HepG2 (cell line): ENCODE data around the gene NCOR2. TPM values are rescaled to one million over a fixed set of nuclear protein-coding genes. Genes with fewer than 3 reads are reported as not detected.

Source experiments
- HDAC2 ChIP-seq: sonication (generic); formaldehyde crosslinking; IDR thresholded peaks from 2 replicates; pipeline ENCODE4 v1.4.0; 2020; ENCODE audit warnings: missing genetic modification reagents
- MBD4 ChIP-seq: IDR thresholded peaks from 2 replicates; pipeline ENCODE4 v1.6.1; 2012; ENCODE audit warnings: low read length, inconsistent platforms, borderline replicate concordance
- PHF21A ChIP-seq: sonication (generic); formaldehyde crosslinking; IDR thresholded peaks from 2 replicates; pipeline ENCODE4 v1.5.0; 2020; ENCODE audit warnings: mild to moderate bottlenecking, missing genetic modification reagents
- SRSF9 ChIP-seq: fragments of 200-400 bp; formaldehyde crosslinking; IDR thresholded peaks from 2 replicates; pipeline ENCODE4 v1.6.1; 2018; ENCODE audit warnings: borderline replicate concordance, mild to moderate bottlenecking, low read depth, low read length; ENCODE audit not compliant: insufficient read depth, poor library complexity, severe bottlenecking
- ZFP36L2 ChIP-seq: sonication (generic); formaldehyde crosslinking; IDR thresholded peaks from 2 replicates; pipeline ENCODE4 v1.4.0; 2020; ENCODE audit warnings: missing genetic modification reagents
- polyA plus RNA-seq, 8 experiments: library from polyadenylated mRNA; depleted of rRNA in 3 of 8; stranded (reverse) in 7 of 8; unstranded in 1 of 8; fragments of >200 nt; fragmentation: Illumina TruSeq in 4 of 8; extraction: Trizol in 4 of 8; gene quantifications; 2 replicates each; pipeline versions ENCODE4 v1.2.1 to v1.2.3, GENCODE V29; 2011 to 2016; ENCODE audit warnings: low read depth in 4 of 8, missing spikeins in 1 of 8, mixed read lengths in 1 of 8; ENCODE audit not compliant: insufficient read depth in 1 of 8
- total RNA-seq, 5 experiments: library from RNA; depleted of rRNA; stranded (reverse); fragments of >200 nt; fragmentation: Illumina TruSeq; extraction: Trizol; gene quantifications; 2 replicates each; pipeline ENCODE4 v1.2.3, GENCODE V29; 2016; ENCODE audit warnings: low read depth in 1 of 5
- TF ChIP-seq, protein P1 (sequence below), 2 experiments: fragments of 450-650 bp in 1 of 2; sonication (generic) in 1 of 2; formaldehyde crosslinking; IDR thresholded peaks; 2 replicates each; pipeline versions ENCODE4 v1.5.0 to v1.8.0; 2020 to 2022; ENCODE audit warnings: mild to moderate bottlenecking in 1 of 2, missing genetic modification reagents in 1 of 2
- TF ChIP-seq, protein P2 (sequence below): sonication (generic); formaldehyde crosslinking; IDR thresholded peaks from 2 replicates; pipeline ENCODE4 v1.4.0; 2020; ENCODE audit warnings: missing genetic modification reagents
- TF ChIP-seq, protein P3 (sequence below): sonication (generic); formaldehyde crosslinking; IDR thresholded peaks from 2 replicates; pipeline ENCODE4 v1.4.0; 2020; ENCODE audit warnings: missing genetic modification reagents
- TF ChIP-seq, protein P4 (sequence below): sonication (generic); formaldehyde crosslinking; IDR thresholded peaks from 2 replicates; pipeline ENCODE4 v1.9.0; 2021; ENCODE audit warnings: mild to moderate bottlenecking, missing genetic modification reagents
- TF ChIP-seq, protein P5 (sequence below): sonication (generic); IDR thresholded peaks from 2 replicates; pipeline ENCODE4 v1.6.1; 2016; ENCODE audit warnings: low read depth, borderline replicate concordance
- TF ChIP-seq, protein P6 (sequence below): sonication (generic); formaldehyde crosslinking; conservative IDR thresholded peaks from 2 replicates; pipeline ENCODE4 v1.4.0; 2020; ENCODE audit warnings: missing genetic modification reagents

Gene NCOR2
- total and polyA plus RNA-seq, 2 of the 13 experiments (the other 11 are each of a cell fraction or from before 2014, with no cell fraction given), result 4.5 to 5.7 TPM

DNA sequence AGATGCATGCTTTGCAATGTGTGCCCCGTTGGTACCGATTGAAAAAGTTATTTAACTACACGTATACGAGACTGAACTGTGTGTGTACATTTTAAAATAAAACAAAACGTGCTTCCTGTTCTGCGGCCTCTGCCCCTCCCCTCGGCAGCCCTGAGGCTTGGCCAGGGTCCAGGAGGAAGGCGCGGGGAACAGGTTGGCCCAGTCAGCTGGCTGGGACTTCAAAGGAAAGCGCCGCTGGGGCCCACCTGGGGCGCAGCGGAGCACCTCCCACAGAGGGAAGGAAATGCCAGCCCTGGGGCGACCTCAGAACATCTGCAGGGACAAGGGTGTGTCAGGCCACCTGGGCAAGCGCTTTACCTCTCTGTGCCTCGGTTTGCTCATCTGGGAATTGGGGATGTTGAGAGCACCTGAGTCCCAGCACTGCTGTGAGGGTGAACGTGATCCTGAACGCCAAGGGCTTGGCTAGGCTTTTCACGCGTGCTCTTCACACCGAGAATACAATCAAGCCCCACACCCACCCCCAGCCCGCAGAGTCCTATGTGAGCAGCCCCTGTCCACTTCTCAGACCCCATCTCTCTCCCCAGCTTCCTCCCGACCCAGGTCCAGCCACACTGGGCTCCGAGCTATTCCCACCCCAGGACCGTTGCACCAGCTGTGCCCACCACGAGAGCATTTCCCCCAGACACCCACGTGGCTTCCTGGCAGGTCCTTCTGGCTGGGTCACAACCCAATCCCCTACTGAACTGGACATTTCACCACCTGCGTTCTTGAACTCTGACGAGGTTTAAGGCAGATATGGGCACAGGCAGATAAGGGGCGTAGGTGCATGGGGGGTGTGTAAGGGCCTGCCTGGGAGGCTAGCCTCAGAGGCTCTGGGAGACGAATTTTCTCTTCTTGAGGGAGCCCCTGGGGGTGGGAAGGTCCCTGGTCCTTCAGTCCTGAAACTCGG is 41.9 kb upstream of the NCOR2 start (continued):
- TF ChIP-seq, protein P1, sequence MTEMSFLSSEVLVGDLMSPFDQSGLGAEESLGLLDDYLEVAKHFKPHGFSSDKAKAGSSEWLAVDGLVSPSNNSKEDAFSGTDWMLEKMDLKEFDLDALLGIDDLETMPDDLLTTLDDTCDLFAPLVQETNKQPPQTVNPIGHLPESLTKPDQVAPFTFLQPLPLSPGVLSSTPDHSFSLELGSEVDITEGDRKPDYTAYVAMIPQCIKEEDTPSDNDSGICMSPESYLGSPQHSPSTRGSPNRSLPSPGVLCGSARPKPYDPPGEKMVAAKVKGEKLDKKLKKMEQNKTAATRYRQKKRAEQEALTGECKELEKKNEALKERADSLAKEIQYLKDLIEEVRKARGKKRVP (CRISPR knock-in tag; IDR thresholded peaks at IDR 0.05), result no peak
- TF ChIP-seq, protein P2, sequence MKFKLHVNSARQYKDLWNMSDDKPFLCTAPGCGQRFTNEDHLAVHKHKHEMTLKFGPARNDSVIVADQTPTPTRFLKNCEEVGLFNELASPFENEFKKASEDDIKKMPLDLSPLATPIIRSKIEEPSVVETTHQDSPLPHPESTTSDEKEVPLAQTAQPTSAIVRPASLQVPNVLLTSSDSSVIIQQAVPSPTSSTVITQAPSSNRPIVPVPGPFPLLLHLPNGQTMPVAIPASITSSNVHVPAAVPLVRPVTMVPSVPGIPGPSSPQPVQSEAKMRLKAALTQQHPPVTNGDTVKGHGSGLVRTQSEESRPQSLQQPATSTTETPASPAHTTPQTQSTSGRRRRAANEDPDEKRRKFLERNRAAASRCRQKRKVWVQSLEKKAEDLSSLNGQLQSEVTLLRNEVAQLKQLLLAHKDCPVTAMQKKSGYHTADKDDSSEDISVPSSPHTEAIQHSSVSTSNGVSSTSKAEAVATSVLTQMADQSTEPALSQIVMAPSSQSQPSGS (CRISPR knock-in tag), result 0 out of 2 replicates have a peak, but pooled peaks have one; percentile 37
- TF ChIP-seq SRSF9 (no peak), PHF21A (CRISPR knock-in tag) (peak; percentile 91), HDAC2 (CRISPR knock-in tag) (peak; percentile 73), ZFP36L2 (CRISPR knock-in tag) (no peak), MBD4 (no peak)
- TF ChIP-seq, protein P3, sequence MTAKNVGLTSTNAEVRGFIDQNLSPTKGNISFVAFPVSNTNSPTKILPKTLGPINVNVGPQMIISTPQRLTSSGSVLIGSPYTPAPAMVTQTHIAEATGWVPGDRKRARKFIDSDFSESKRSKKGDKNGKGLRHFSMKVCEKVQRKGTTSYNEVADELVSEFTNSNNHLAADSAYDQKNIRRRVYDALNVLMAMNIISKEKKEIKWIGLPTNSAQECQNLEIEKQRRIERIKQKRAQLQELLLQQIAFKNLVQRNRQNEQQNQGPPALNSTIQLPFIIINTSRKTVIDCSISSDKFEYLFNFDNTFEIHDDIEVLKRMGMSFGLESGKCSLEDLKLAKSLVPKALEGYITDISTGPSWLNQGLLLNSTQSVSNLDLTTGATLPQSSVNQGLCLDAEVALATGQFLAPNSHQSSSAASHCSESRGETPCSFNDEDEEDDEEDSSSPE (CRISPR knock-in tag), result peak; percentile 53; the same call in 1 of the 2 replicates
- TF ChIP-seq, protein P4, sequence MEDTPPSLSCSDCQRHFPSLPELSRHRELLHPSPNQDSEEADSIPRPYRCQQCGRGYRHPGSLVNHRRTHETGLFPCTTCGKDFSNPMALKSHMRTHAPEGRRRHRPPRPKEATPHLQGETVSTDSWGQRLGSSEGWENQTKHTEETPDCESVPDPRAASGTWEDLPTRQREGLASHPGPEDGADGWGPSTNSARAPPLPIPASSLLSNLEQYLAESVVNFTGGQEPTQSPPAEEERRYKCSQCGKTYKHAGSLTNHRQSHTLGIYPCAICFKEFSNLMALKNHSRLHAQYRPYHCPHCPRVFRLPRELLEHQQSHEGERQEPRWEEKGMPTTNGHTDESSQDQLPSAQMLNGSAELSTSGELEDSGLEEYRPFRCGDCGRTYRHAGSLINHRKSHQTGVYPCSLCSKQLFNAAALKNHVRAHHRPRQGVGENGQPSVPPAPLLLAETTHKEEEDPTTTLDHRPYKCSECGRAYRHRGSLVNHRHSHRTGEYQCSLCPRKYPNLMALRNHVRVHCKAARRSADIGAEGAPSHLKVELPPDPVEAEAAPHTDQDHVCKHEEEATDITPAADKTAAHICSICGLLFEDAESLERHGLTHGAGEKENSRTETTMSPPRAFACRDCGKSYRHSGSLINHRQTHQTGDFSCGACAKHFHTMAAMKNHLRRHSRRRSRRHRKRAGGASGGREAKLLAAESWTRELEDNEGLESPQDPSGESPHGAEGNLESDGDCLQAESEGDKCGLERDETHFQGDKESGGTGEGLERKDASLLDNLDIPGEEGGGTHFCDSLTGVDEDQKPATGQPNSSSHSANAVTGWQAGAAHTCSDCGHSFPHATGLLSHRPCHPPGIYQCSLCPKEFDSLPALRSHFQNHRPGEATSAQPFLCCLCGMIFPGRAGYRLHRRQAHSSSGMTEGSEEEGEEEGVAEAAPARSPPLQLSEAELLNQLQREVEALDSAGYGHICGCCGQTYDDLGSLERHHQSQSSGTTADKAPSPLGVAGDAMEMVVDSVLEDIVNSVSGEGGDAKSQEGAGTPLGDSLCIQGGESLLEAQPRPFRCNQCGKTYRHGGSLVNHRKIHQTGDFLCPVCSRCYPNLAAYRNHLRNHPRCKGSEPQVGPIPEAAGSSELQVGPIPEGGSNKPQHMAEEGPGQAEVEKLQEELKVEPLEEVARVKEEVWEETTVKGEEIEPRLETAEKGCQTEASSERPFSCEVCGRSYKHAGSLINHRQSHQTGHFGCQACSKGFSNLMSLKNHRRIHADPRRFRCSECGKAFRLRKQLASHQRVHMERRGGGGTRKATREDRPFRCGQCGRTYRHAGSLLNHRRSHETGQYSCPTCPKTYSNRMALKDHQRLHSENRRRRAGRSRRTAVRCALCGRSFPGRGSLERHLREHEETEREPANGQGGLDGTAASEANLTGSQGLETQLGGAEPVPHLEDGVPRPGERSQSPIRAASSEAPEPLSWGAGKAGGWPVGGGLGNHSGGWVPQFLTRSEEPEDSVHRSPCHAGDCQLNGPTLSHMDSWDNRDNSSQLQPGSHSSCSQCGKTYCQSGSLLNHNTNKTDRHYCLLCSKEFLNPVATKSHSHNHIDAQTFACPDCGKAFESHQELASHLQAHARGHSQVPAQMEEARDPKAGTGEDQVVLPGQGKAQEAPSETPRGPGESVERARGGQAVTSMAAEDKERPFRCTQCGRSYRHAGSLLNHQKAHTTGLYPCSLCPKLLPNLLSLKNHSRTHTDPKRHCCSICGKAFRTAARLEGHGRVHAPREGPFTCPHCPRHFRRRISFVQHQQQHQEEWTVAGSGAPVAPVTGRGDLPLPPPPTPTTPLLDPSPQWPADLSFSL (CRISPR knock-in tag), result 0 out of 2 replicates have a peak, but pooled peaks have one; percentile 24
- TF ChIP-seq, protein P5, sequence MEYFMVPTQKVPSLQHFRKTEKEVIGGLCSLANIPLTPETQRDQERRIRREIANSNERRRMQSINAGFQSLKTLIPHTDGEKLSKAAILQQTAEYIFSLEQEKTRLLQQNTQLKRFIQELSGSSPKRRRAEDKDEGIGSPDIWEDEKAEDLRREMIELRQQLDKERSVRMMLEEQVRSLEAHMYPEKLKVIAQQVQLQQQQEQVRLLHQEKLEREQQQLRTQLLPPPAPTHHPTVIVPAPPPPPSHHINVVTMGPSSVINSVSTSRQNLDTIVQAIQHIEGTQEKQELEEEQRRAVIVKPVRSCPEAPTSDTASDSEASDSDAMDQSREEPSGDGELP, result peak; percentile 99
- TF ChIP-seq, protein P6, sequence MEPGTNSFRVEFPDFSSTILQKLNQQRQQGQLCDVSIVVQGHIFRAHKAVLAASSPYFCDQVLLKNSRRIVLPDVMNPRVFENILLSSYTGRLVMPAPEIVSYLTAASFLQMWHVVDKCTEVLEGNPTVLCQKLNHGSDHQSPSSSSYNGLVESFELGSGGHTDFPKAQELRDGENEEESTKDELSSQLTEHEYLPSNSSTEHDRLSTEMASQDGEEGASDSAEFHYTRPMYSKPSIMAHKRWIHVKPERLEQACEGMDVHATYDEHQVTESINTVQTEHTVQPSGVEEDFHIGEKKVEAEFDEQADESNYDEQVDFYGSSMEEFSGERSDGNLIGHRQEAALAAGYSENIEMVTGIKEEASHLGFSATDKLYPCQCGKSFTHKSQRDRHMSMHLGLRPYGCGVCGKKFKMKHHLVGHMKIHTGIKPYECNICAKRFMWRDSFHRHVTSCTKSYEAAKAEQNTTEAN (CRISPR knock-in tag), result no peak
